ENCODE results near the gene NT5C.
A peak's percentile ranks its signal among the peaks of the same experiment; 100 is the strongest.

The NT5C gene

DNA sequence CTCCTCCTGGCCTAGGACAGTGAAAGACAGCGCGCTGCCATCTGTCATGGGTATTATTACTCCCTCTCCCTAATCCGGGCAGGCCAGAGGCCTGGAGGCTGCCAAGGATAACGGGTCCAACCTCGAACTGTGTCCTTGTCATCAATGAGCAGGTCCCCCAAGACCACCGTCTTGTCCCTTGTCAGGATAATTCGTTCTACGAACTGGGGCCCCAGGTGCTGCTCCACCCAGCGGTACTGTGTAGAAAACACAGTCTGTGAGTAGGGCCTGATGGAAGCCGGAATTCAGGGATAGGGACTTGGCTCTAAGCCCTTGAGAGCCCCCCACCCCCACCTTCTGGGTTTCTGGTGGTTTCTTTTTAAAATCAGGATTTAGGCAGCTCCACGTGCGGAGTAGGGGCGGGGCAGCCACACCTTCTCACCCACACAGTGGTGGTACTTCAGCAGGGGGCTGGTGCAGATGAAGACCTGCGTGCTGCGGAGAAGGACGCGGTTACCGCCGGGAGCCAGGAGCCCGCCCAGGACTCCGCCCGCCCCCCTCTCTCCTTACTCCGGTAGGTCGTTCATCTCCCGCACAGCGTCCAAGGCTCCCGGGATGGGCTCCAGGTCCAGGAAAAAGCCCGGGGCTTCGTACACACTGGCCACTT lies 787 bp downstream of the NT5C start (continued):
- TF ChIP-seq ZFP3 (tag by site-specific recombination; IDR thresholded peaks at IDR 0.05; ENCODE audit: low read depth) = no peak
- TF ChIP-seq ZNF677 (tag by site-specific recombination; IDR thresholded peaks at IDR 0.05) = no peak
- TF ChIP-seq ZNF585B (tag by site-specific recombination; IDR thresholded peaks at IDR 0.05) = no peak
- TF ChIP-seq, protein P1, sequence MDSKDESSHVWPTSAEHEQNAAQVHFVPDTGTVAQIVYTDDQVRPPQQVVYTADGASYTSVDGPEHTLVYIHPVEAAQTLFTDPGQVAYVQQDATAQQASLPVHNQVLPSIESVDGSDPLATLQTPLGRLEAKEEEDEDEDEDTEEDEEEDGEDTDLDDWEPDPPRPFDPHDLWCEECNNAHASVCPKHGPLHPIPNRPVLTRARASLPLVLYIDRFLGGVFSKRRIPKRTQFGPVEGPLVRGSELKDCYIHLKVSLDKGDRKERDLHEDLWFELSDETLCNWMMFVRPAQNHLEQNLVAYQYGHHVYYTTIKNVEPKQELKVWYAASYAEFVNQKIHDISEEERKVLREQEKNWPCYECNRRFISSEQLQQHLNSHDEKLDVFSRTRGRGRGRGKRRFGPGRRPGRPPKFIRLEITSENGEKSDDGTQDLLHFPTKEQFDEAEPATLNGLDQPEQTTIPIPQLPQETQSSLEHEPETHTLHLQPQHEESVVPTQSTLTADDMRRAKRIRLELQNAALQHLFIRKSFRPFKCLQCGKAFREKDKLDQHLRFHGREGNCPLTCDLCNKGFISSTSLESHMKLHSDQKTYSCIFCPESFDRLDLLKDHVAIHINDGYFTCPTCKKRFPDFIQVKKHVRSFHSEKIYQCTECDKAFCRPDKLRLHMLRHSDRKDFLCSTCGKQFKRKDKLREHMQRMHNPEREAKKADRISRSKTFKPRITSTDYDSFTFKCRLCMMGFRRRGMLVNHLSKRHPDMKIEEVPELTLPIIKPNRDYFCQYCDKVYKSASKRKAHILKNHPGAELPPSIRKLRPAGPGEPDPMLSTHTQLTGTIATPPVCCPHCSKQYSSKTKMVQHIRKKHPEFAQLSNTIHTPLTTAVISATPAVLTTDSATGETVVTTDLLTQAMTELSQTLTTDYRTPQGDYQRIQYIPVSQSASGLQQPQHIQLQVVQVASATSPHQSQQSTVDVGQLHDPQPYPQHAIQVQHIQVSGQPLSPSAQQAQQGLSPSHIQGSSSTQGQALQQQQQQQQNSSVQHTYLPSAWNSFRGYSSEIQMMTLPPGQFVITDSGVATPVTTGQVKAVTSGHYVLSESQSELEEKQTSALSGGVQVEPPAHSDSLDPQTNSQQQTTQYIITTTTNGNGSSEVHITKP (tag by site-specific recombination; IDR thresholded peaks at IDR 0.05) = no peak
- TF ChIP-seq, protein P2, sequence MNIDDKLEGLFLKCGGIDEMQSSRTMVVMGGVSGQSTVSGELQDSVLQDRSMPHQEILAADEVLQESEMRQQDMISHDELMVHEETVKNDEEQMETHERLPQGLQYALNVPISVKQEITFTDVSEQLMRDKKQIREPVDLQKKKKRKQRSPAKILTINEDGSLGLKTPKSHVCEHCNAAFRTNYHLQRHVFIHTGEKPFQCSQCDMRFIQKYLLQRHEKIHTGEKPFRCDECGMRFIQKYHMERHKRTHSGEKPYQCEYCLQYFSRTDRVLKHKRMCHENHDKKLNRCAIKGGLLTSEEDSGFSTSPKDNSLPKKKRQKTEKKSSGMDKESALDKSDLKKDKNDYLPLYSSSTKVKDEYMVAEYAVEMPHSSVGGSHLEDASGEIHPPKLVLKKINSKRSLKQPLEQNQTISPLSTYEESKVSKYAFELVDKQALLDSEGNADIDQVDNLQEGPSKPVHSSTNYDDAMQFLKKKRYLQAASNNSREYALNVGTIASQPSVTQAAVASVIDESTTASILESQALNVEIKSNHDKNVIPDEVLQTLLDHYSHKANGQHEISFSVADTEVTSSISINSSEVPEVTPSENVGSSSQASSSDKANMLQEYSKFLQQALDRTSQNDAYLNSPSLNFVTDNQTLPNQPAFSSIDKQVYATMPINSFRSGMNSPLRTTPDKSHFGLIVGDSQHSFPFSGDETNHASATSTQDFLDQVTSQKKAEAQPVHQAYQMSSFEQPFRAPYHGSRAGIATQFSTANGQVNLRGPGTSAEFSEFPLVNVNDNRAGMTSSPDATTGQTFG (tag by site-specific recombination; IDR thresholded peaks at IDR 0.05; ENCODE audit: borderline replicate concordance) = no peak
- TF ChIP-seq, protein P3, sequence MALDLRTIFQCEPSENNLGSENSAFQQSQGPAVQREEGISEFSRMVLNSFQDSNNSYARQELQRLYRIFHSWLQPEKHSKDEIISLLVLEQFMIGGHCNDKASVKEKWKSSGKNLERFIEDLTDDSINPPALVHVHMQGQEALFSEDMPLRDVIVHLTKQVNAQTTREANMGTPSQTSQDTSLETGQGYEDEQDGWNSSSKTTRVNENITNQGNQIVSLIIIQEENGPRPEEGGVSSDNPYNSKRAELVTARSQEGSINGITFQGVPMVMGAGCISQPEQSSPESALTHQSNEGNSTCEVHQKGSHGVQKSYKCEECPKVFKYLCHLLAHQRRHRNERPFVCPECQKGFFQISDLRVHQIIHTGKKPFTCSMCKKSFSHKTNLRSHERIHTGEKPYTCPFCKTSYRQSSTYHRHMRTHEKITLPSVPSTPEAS (tag by site-specific recombination; IDR thresholded peaks at IDR 0.05) = no peak
- TF ChIP-seq YY2 (tag by site-specific recombination; IDR thresholded peaks at IDR 0.05) = no peak
- no peak for TF ChIP-seq ZNF423 (tag by site-specific recombination; IDR thresholded peaks at IDR 0.05)
- TF ChIP-seq, protein P4, sequence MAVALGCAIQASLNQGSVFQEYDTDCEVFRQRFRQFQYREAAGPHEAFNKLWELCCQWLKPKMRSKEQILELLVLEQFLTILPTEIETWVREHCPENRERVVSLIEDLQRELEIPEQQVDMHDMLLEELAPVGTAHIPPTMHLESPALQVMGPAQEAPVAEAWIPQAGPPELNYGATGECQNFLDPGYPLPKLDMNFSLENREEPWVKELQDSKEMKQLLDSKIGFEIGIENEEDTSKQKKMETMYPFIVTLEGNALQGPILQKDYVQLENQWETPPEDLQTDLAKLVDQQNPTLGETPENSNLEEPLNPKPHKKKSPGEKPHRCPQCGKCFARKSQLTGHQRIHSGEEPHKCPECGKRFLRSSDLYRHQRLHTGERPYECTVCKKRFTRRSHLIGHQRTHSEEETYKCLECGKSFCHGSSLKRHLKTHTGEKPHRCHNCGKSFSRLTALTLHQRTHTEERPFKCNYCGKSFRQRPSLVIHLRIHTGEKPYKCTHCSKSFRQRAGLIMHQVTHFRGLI (tag by site-specific recombination; IDR thresholded peaks at IDR 0.05) = no peak
- TF ChIP-seq, protein P5, sequence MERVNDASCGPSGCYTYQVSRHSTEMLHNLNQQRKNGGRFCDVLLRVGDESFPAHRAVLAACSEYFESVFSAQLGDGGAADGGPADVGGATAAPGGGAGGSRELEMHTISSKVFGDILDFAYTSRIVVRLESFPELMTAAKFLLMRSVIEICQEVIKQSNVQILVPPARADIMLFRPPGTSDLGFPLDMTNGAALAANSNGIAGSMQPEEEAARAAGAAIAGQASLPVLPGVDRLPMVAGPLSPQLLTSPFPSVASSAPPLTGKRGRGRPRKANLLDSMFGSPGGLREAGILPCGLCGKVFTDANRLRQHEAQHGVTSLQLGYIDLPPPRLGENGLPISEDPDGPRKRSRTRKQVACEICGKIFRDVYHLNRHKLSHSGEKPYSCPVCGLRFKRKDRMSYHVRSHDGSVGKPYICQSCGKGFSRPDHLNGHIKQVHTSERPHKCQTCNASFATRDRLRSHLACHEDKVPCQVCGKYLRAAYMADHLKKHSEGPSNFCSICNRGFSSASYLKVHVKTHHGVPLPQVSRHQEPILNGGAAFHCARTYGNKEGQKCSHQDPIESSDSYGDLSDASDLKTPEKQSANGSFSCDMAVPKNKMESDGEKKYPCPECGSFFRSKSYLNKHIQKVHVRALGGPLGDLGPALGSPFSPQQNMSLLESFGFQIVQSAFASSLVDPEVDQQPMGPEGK (tag by site-specific recombination; IDR thresholded peaks at IDR 0.05) = peak; percentile 70
- no peak for TF ChIP-seq GLIS2 (tag by site-specific recombination; IDR thresholded peaks at IDR 0.05)
- peak; percentile 62 for TF ChIP-seq IKZF3 (tag by site-specific recombination; IDR thresholded peaks at IDR 0.05)
- TF ChIP-seq, protein P6, sequence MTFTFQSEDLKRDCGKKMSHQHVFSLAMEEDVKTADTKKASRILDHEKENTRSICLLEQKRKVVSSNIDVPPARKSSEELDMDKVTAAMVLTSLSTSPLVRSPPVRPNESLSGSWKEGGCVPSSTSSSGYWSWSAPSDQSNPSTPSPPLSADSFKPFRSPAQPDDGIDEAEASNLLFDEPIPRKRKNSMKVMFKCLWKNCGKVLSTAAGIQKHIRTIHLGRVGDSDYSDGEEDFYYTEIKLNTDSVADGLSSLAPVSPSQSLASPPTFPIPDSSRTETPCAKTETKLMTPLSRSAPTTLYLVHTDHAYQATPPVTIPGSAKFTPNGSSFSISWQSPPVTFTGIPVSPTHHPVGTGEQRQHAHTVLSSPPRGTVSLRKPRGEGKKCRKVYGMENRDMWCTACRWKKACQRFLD (tag by site-specific recombination; IDR thresholded peaks at IDR 0.05) = no peak
- TF ChIP-seq ZNF221 (tag by site-specific recombination; IDR thresholded peaks at IDR 0.05; ENCODE audit: borderline replicate concordance) = no peak
- no peak for TF ChIP-seq ZNF211 (tag by site-specific recombination; IDR thresholded peaks at IDR 0.05; ENCODE audit: low read depth)
- no peak for TF ChIP-seq HOXA7 (CRISPR knock-in tag; IDR thresholded peaks at IDR 0.05; ENCODE audit: borderline replicate concordance)
- TF ChIP-seq ZNF37A (tag by site-specific recombination; IDR thresholded peaks at IDR 0.05) = no peak
- TF ChIP-seq ZNF626 (tag by site-specific recombination; IDR thresholded peaks at IDR 0.05) = no peak
- TF ChIP-seq ZNF239 (tag by site-specific recombination; IDR thresholded peaks at IDR 0.05) = no peak
- no peak for TF ChIP-seq ZNF184 (tag by site-specific recombination; IDR thresholded peaks at IDR 0.05)
- no peak for TF ChIP-seq ZNF24 (tag by site-specific recombination; IDR thresholded peaks at IDR 0.05)
- TF ChIP-seq ZNF501 (tag by site-specific recombination; IDR thresholded peaks at IDR 0.05) = no peak
- TF ChIP-seq, protein P7, sequence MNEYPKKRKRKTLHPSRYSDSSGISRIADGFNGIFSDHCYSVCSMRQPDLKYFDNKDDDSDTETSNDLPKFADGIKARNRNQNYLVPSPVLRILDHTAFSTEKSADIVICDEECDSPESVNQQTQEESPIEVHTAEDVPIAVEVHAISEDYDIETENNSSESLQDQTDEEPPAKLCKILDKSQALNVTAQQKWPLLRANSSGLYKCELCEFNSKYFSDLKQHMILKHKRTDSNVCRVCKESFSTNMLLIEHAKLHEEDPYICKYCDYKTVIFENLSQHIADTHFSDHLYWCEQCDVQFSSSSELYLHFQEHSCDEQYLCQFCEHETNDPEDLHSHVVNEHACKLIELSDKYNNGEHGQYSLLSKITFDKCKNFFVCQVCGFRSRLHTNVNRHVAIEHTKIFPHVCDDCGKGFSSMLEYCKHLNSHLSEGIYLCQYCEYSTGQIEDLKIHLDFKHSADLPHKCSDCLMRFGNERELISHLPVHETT (tag by site-specific recombination; IDR thresholded peaks at IDR 0.05) = no peak
- no peak for TF ChIP-seq ZNF341 (tag by site-specific recombination; IDR thresholded peaks at IDR 0.05; ENCODE audit: low read depth)
- TF ChIP-seq ZNF544 (tag by site-specific recombination; IDR thresholded peaks at IDR 0.05) = no peak

Data from HEK293 (cell line).